T-helper 1 cell treated with Interleukin-12 subunit alpha and Interleukin-12 subunit beta and Interleukin-4 antibody, amounts not matched to agents 30 μg/mL and 1 μg/mL, for 36 hours (primary cell): ENCODE results near the gene SEMA3A.

Source experiments
- H3K27ac Mint-ChIP-seq: one replicate; pipeline ENCODE4 v1.8.0; 2021; ENCODE audit warnings: mild to moderate bottlenecking, mixed read lengths
- H3K27me3 Mint-ChIP-seq: one replicate; pipeline ENCODE4 v1.8.0; 2021; ENCODE audit warnings: low read depth, mixed read lengths
- H3K36me3 Mint-ChIP-seq: one replicate; pipeline ENCODE4 v1.8.0; 2021; ENCODE audit warnings: low read depth, mixed read lengths
- H3K4me1 Mint-ChIP-seq: one replicate; pipeline ENCODE4 v1.8.0; 2021; ENCODE audit warnings: low read depth, mixed read lengths
- H3K4me3 Mint-ChIP-seq: one replicate; pipeline ENCODE4 v1.8.0; 2021; ENCODE audit warnings: mild to moderate bottlenecking, moderate library complexity, mixed read lengths
- H3K9me3 Mint-ChIP-seq: one replicate; pipeline ENCODE4 v1.8.0; 2021; ENCODE audit warnings: mixed read lengths

SEMA3A gene

DNA sequence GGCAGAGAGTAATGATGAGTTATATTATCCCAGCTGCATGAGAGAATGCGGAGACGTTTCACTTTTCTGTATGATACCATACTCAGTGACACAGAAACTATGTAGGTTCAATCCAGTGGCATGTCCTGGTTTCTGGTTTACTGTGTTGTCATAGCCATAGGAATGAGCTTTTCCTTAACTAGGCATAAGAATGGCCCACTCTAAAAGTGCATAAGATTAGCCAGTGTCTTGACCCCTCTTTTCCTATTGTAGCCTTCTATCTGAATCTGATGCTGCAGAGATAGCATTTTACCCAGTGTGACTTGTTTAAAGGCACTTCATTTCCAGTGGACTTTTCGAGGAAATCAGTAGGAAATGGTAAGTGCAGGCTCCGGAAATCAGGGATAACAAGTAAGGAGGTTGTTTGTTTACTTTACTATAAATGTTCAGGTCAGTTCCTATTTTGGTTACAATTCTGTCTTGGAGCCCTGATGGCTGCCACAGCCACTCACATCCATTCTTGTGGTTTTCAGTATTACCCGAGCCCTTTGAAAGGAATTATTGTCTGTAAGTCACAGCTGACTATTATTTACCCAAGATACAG is 70.5 kb downstream of the SEMA3A start:
- H3K27ac Mint-ChIP-seq, result no peak overlapping the region
- no peaks in the 10 kb centered on the region for H3K36me3 Mint-ChIP-seq
- no peaks in the 10 kb centered on the region for H3K4me1 Mint-ChIP-seq
- no peak overlapping the region for H3K4me3 Mint-ChIP-seq
- H3K9me3 Mint-ChIP-seq, result no peaks in the 10 kb centered on the region
- H3K27me3 Mint-ChIP-seq, result no peaks in the 10 kb centered on the region

DNA sequence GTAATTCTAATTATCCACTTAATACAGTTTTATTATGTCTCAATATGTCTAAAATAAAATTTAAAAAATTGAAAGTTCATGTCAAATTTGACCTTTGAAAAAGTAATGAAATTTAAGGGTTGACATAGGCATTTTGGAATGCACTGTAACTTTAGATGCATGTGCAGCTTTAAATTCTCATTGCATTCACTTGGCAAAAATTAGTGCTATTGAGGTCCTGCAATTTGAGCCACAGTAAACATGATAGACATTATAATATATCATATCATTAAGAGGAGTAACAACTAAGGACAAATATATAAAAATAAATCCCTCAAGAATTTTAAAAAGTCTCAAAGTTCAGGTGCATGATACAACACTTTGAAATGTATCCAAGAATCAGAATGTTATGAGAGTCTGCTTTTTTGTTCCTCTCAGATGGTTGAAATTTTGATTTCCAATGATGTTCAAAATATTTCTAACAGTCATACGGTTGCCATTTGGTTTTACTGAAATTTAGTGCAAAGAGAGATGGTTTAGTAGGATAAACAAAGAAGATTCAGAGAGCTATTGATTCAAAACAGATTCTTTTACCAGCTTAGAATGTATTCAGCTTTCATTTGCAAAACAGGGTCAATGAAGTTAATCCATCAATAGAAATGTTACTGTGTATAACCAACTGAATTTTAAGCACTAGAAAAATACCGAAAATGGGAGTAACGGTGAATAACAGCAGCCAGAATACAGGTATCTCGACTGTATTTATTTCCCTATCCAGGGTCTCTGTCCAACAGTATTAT is 71.8 kb downstream of the SEMA3A start:
- no peak overlapping the region for H3K27ac Mint-ChIP-seq
- H3K9me3 Mint-ChIP-seq, result no peaks in the 10 kb centered on the region
- no peaks in the 10 kb centered on the region for H3K4me1 Mint-ChIP-seq
- no peak overlapping the region for H3K4me3 Mint-ChIP-seq
- H3K36me3 Mint-ChIP-seq, result no peaks in the 10 kb centered on the region
- no peaks in the 10 kb centered on the region for H3K27me3 Mint-ChIP-seq

DNA sequence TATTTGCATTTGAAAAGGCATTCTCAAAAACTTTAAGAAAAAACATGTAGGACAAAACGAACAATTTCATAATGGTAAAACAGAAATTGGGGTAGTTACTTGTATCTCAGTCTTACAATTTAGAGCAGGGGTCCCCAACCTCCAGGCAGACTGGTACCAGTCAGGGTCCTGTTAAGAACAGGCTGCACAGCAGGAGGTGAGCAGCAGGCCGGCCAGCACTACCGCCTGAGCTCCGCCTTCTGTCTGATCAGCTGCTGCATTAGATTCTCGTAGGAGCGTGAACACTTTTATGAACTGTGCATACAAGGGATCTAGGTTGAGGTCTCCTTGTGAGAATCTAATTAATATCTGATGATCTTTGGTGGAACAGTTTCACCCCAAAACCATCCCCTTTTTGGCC is 77.3 kb downstream of the SEMA3A start:
- Mint-ChIP-seq H3K27me3 (no peaks in the 10 kb centered on the region), H3K4me3 (no peak overlapping the region), H3K4me1 (no peaks in the 10 kb centered on the region), H3K36me3 (no peaks in the 10 kb centered on the region), H3K9me3 (no peaks in the 10 kb centered on the region), H3K27ac (no peak overlapping the region)

DNA sequence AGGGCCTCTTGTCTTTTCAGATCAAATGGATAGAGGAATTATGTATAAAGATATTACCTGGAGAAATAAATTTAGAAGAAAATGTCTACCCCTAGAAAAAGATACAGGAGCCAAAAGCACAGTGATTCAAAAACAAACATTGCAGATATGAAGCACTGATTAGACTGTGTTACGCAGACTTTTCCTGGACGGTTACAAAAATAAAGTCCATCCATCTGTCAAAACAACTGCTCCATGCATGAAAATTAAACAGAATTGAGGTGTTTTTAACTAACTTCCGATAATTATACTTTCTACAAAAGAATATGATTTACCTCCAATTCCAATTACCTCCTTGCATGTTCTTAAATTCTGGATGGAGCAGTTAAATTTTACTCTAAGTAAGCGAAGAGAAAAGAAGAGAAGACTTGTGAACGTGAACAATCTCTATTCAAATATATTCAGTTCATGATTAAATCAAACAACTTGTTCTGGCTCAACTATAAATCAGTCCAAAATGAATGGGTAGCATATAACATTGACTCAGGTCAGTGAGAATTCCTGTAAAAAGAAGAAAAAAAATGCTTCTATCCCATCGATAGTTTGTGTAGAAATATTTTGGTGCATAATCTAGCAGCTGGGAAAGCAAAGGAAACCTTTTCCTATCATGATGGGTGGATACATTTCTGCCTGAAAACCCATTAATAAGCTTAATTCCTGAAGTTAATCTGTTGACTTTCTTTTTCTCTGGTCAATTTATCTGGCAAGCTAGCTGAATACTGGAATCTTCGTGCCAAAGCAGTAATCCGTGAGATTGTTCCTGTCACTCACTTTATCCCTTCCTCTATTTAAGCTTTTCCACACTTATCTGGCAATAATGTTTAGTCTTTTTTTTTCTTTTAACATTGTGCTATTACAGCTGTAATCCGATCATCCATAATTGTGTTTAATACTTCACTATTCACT is 80.4 kb downstream of the SEMA3A start:
- Mint-ChIP-seq H3K4me1 (no peaks in the 10 kb centered on the region), H3K36me3 (no peaks in the 10 kb centered on the region), H3K9me3 (no peaks in the 10 kb centered on the region), H3K4me3 (no peak overlapping the region), H3K27me3 (peaks cover 2% of the 10 kb centered on the region), H3K27ac (no peak overlapping the region)

DNA sequence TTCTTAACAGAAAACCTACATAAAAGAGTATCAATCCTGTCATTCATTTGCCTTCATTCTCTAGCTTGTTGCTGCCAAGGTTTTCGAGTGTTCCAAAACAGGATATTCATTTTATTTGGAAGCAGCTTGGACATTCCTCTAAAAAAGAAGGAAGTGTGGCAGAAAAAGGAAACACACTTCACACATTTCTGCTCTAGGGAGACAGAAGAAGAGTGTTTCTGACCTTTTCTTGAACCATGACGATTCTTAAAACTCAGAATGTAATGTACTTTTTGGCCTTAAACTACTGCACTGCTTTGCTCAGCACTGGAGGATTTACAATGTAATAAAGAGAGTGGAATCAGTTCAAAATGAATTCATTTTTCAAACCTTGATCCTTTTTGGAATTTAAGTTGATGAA is 81.3 kb downstream of the SEMA3A start:
- no peaks in the 10 kb centered on the region for H3K9me3 Mint-ChIP-seq
- no peaks in the 10 kb centered on the region for H3K4me1 Mint-ChIP-seq
- H3K4me3 Mint-ChIP-seq, result no peak overlapping the region
- H3K27me3 Mint-ChIP-seq, result peaks cover 4% of the 10 kb centered on the region
- no peaks in the 10 kb centered on the region for H3K36me3 Mint-ChIP-seq
- H3K27ac Mint-ChIP-seq, result no peak overlapping the region

DNA sequence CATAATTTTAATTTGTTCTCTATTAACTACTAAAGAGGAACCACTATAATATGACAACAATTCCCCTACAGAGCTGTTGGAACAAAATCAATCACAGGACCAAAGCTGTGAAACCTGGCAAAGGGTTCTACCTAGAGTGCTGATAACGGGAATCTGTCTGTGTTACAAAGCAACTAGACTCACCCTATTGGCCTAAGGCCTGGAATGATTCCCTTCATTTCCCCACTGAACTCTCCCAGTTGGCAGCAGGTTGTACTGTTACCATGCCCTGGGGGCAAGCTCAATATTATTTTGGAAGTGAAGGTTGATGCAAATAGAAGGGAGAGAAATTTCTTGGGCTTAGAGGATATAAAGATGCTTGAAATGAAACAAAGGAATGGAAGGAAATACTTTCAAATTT is 81.8 kb downstream of the SEMA3A start:
- Mint-ChIP-seq H3K27me3 (peaks cover 4% of the 10 kb centered on the region), H3K27ac (no peak overlapping the region), H3K9me3 (no peaks in the 10 kb centered on the region), H3K36me3 (no peaks in the 10 kb centered on the region), H3K4me1 (no peaks in the 10 kb centered on the region), H3K4me3 (no peak overlapping the region)

DNA sequence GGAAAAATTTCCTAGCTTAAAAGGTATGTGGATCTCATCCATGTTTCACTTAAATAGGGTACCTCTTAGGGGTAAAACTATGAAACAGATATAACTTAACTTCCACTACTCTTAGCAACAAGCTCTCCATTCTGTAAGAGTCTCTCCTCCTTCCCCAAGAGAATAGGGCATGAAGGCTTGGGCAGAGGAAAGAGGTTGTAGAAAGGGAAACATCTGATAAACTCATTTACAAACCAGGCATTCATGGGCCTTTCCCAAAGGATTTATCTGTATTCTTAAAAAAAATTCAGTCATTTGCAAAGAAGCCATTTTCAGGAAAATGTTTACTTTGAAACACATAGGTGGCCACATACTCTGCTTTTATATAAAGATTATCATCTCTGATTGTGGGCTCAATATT is 82.7 kb downstream of the SEMA3A start:
- H3K27ac Mint-ChIP-seq, result no peak overlapping the region
- no peak overlapping the region for H3K4me3 Mint-ChIP-seq
- no peaks in the 10 kb centered on the region for H3K4me1 Mint-ChIP-seq
- peaks cover 4% of the 10 kb centered on the region for H3K27me3 Mint-ChIP-seq
- no peaks in the 10 kb centered on the region for H3K36me3 Mint-ChIP-seq
- H3K9me3 Mint-ChIP-seq, result no peaks in the 10 kb centered on the region

DNA sequence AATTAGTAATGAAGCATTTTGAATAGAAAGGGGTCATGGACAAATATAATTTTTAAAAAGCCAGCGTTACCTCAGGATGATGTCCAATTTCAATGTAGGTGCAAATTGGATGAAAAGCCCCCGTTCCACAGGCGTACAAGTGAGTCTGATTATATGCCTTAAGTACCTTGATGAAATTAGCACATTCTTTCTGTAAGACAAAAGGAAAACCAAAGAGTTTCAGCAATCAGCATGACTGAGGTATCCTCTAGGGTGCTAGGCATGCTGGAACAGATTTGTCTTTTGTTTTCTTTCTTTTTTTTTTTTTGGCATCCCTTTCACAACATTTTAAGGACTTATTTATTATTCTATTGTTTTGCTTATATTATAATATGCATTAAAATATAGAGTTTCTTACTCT is 84.2 kb downstream of the SEMA3A start:
- Mint-ChIP-seq H3K36me3 (no peaks in the 10 kb centered on the region), H3K4me3 (no peak overlapping the region), H3K9me3 (no peaks in the 10 kb centered on the region), H3K27me3 (peaks cover 4% of the 10 kb centered on the region), H3K4me1 (no peaks in the 10 kb centered on the region), H3K27ac (no peak overlapping the region)

DNA sequence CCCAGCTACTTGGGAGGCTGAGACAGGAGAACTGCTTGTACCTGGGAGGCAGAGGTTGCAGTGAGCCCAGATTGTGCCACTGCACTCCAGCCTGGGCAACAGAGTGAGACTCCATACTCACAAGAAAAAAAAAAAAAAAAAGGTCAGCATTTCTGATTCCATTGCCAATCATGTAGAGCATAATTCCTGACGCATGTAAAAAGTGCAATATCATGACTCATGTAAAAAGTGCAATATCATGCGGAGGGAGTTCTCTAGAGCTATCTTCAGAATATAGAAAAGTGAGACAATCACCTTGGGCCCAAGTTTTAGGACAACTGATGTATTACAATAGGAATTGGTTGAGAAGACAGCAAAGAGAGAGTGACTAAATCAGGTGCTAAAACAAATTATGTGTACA is 85.8 kb downstream of the SEMA3A start:
- no peaks in the 10 kb centered on the region for H3K36me3 Mint-ChIP-seq
- no peak overlapping the region for H3K27ac Mint-ChIP-seq
- H3K4me3 Mint-ChIP-seq, result no peak overlapping the region
- H3K4me1 Mint-ChIP-seq, result no peaks in the 10 kb centered on the region
- peaks cover 4% of the 10 kb centered on the region for H3K27me3 Mint-ChIP-seq
- no peaks in the 10 kb centered on the region for H3K9me3 Mint-ChIP-seq

DNA sequence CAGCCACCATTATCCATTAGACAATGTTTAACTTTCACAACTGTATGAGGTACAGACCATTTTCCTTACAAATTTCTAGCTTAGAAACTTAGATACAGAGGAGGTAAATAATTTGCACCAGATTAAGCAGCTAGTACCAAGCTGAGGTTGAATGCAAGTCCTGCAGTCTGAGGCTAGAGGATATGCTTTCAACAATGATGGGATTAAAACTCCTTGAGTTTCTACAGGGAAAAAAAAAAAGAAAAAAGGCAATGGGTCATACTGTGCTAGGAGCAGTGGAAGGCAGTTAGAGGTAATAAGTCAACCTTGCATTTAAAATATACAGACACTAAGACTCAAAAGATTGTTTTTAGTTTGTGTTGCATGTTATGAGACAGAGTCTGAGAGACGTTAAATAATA is 86.5 kb downstream of the SEMA3A start:
- no peak overlapping the region for H3K4me3 Mint-ChIP-seq
- H3K4me1 Mint-ChIP-seq, result no peaks in the 10 kb centered on the region
- no peaks in the 10 kb centered on the region for H3K9me3 Mint-ChIP-seq
- H3K27me3 Mint-ChIP-seq, result peaks cover 4% of the 10 kb centered on the region
- H3K36me3 Mint-ChIP-seq, result no peaks in the 10 kb centered on the region
- no peak overlapping the region for H3K27ac Mint-ChIP-seq

DNA sequence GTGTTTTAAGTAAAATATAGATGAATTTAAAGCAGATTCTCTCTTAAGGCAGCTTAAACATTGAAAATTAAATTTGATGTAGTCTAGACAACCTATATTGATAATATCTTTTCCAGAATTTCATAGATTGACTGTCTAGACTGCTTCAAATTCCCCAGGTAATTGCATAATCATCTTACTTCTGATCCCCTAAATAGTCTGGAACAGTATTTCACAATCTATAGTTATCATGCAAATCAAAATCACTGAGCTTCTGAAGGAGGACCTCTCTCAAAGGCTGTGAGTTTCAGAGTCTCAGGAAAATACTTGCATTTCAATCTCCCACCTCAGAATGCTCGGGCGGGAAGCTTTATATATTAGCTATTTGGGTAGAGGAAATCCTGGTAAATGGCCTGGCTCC is 87.3 kb downstream of the SEMA3A start:
- H3K4me1 Mint-ChIP-seq, result no peaks in the 10 kb centered on the region
- no peaks in the 10 kb centered on the region for H3K9me3 Mint-ChIP-seq
- no peak overlapping the region for H3K27ac Mint-ChIP-seq
- H3K27me3 Mint-ChIP-seq, result peaks cover 4% of the 10 kb centered on the region
- H3K36me3 Mint-ChIP-seq, result no peaks in the 10 kb centered on the region
- no peak overlapping the region for H3K4me3 Mint-ChIP-seq

DNA sequence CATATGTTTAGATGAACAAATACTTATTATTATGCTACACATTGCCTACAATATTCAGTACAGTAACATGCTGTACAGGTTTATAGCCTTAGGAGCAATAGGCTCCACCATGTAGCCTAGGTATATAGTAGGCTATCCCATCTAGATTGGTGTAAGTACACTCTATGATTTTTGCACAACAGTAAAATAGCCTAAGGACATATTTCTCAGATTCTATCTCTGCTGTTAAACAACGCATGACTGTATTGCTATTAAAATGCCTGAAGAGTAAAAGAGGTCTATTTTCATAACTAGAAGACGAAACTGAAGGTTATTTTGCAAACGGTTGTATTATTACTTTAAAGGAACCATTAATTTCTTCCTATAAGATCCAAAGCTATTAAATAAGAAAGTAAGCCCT is 88.3 kb downstream of the SEMA3A start:
- H3K4me1 Mint-ChIP-seq, result no peaks in the 10 kb centered on the region
- no peaks in the 10 kb centered on the region for H3K9me3 Mint-ChIP-seq
- H3K36me3 Mint-ChIP-seq, result no peaks in the 10 kb centered on the region
- no peak overlapping the region for H3K27ac Mint-ChIP-seq
- peaks cover 4% of the 10 kb centered on the region for H3K27me3 Mint-ChIP-seq
- no peak overlapping the region for H3K4me3 Mint-ChIP-seq

DNA sequence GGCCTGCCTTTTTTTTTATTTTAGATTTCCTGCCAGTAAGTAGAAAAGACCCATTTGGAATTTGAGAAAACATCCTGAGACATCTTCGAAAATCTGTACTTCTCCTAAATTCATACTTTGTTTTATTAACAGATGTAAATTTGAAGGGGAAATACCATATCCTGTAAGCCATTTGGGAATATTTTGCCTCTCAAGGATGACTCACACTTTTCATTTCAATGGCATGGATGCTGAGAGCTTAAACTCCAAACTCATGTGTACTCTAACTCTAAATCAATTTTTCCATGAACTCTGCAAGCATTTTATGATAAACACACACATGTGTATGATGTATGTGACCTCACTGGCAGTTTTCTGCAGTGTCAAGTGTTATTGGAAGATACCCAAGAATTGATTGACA is 89.0 kb downstream of the SEMA3A start:
- Mint-ChIP-seq H3K9me3 (no peaks in the 10 kb centered on the region), H3K36me3 (no peaks in the 10 kb centered on the region), H3K27ac (no peak overlapping the region), H3K4me3 (no peak overlapping the region), H3K27me3 (peaks cover 4% of the 10 kb centered on the region), H3K4me1 (no peaks in the 10 kb centered on the region)

DNA sequence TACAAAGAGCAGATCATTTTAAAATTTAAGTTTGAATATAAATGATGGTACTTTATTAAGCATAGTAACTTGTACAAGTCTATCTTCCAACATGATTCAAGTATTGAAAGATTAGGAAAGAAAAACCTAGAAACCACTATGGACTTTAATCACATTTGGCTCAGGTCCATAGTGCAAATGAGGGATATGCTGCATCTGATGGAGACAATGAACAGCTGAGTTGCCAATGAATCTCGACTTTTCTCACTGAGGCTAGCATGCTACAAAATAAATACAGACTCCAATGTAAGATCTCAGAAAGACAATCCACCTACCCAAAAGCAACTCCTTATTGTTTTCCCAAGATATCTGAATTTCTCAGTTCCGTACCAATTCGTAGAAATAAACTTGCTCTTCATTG is 89.8 kb downstream of the SEMA3A start:
- Mint-ChIP-seq H3K9me3 (no peaks in the 10 kb centered on the region), H3K27ac (no peak overlapping the region), H3K36me3 (no peaks in the 10 kb centered on the region), H3K4me1 (no peaks in the 10 kb centered on the region), H3K4me3 (no peak overlapping the region), H3K27me3 (peaks cover 8% of the 10 kb centered on the region)

DNA sequence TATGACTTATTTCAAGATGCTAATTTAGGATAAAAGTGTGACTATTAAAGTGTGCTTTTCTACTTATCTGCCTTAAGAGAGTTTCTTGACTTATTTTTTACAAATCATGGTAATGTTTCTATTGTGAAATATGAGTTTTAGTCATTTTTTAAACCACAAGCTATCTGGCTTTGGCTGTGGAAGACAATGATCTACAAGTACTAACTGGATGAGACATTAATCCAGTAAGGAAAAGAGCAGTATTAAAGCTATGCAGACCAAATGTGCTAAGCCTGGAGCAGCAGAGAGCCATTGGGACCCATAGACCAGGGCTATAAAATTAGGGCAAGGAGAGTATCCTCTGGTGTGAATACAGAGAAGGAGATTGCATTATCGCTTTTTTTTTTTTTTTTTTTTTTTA is 92.4 kb downstream of the SEMA3A start:
- no peaks in the 10 kb centered on the region for H3K36me3 Mint-ChIP-seq
- H3K4me3 Mint-ChIP-seq, result no peak overlapping the region
- H3K27ac Mint-ChIP-seq, result no peak overlapping the region
- no peaks in the 10 kb centered on the region for H3K4me1 Mint-ChIP-seq
- H3K27me3 Mint-ChIP-seq, result peaks cover 5% of the 10 kb centered on the region
- no peaks in the 10 kb centered on the region for H3K9me3 Mint-ChIP-seq
